Right lobe of liver (tissue), 6 donors: ENCODE data around the gene SSB. TPM values are rescaled to one million over a fixed set of nuclear protein-coding genes. Genes with fewer than 3 reads are reported as not detected.
"Not testable (repeated sequence)": the region's sequence is repeated elsewhere in the genome, so short reads cannot be mapped to it uniquely, and the experiment has no call there.

Source experiments
- ATAC-seq, 4 donors: fragments of 200-7000 bp; cut with Tn5 transposase; one replicate each; pipeline ENCODE4 v1.9.1; 2020; ENCODE audit warnings: mild to moderate bottlenecking in 4 of 4, moderate library complexity in 4 of 4
- DNase-seq, 3 donors: peaks; one replicate each; pipeline ENCODE4 v3.0.0-alpha.2; 2020
- H3K27ac ChIP-seq, 3 donors: fragments of 200-600 bp; one replicate each; pipeline ENCODE4 v1.8.0; 2022
- H3K27me3 ChIP-seq, 2 donors: fragments of 200-600 bp; one replicate each; pipeline ENCODE4 v1.8.0; 2022
- H3K36me3 ChIP-seq, 4 donors: fragments of 200-600 bp; sonication (generic) in 1 of 4; one replicate each; pipeline versions ENCODE4 v1.5.1 to v1.8.0; 2017 to 2022; ENCODE audit warnings: control low read depth in 1 of 4
- H3K4me1 ChIP-seq, 4 donors: fragments of 200-600 bp; sonication (generic) in 1 of 4; one replicate each; pipeline versions ENCODE4 v1.5.1 to v1.8.0; 2017 to 2022; ENCODE audit warnings: control low read depth in 1 of 4
- H3K4me3 ChIP-seq, 3 donors: fragments of 200-600 bp; one replicate each; pipeline ENCODE4 v1.8.0; 2022
- H3K9me3 ChIP-seq, 4 donors: fragments of 200-600 bp; sonication (generic) in 1 of 4; one replicate each; pipeline versions ENCODE4 v1.5.1 to v1.8.0; 2017 to 2022; ENCODE audit warnings: control low read depth in 1 of 4
- POLR2A ChIP-seq: fragments of 450-650 bp; IDR thresholded peaks from one replicate; pipeline ENCODE4 v1.6.1; 2017; ENCODE audit warnings: antibody characterized with exemption, mild to moderate bottlenecking
- WGBS: methylation state at CpG from one replicate; pipeline ENCODE4 v1.1.6; 2018; ENCODE audit warnings: low coverage, low lambda C conversion rate; ENCODE audit not compliant: insufficient coverage; ENCODE audit errors: missing lambda C conversion rate; 5-methylcytosine and 5-hydroxymethylcytosine counted together
- intact Hi-C, 2 donors: fragments of 100-400 bp; cut with DNase I; formaldehyde crosslinking; loops; one replicate each; pipeline versions ENCODE4 v1.11.2 to v1.14.1; 2022
- total RNA-seq, 6 experiments: library from RNA; depleted of rRNA in 2 of 6; stranded (reverse); fragments of >200 nt in 2 of 6; fragmentation: NEBNext Ultra II Directional in 3 of 6; extraction: Animal tissue kit (Norgen Biotek cat#: 25700) in 3 of 6; gene quantifications; one replicate each; pipeline versions ENCODE4 v1.1.0 to v1.2.4, GENCODE V29; 2016 to 2023
- TF ChIP-seq, protein P1 (sequence below), 4 donors: fragments of 200-600 bp in 3 of 4; fragments of 450-650 bp in 1 of 4; IDR thresholded peaks; one replicate each; pipeline versions ENCODE4 v1.5.1 to v1.8.0; 2016 to 2022; ENCODE audit warnings: antibody characterized with exemption in 4 of 4, mild to moderate bottlenecking in 2 of 4
- donor health status: DM: no; HTN: yes; CAD: no.
- donor health status: DM: no; HTN: no; CAD: no.
- donor health status: DM: no; HTN: no; CAD: no.
- donor health status: DM: no; HTN: yes; CAD: no.
- donor health status: DM: no; HTN: yes; CAD: no.

The SSB gene
- total RNA-seq, 6 experiments from 2014 or later, result 16.5 to 41.3 (median 33.2) TPM

DNA sequence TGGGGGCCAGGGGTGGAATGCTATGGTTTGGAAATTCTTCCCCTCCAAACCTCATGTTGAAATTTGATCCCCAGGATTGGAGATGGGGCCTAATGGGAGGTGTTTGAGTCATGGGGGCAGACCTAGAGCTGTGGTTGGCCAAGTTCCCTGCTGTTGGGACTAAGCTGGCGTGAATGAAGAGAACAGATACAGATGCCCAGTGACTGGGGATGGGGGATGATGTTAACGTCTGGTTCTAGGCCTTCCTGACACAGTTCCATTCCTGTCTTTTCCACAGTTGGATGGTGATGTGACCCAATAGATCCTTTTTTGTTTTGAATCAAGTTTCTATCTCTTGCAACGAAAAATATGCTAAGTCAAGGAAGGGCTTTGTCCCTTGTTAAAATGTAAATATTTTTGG, 41.3 kb upstream of the SSB start:
- no peak for ATAC-seq
- 83% methylated on average over 3 of the region's 3 CpGs for WGBS
- peaks cover 0 to 11% (median 3%) of the 10 kb centered on the region in 4 donors for H3K4me1 ChIP-seq
- TF ChIP-seq POLR2A, result no peak
- TF ChIP-seq, protein P1, sequence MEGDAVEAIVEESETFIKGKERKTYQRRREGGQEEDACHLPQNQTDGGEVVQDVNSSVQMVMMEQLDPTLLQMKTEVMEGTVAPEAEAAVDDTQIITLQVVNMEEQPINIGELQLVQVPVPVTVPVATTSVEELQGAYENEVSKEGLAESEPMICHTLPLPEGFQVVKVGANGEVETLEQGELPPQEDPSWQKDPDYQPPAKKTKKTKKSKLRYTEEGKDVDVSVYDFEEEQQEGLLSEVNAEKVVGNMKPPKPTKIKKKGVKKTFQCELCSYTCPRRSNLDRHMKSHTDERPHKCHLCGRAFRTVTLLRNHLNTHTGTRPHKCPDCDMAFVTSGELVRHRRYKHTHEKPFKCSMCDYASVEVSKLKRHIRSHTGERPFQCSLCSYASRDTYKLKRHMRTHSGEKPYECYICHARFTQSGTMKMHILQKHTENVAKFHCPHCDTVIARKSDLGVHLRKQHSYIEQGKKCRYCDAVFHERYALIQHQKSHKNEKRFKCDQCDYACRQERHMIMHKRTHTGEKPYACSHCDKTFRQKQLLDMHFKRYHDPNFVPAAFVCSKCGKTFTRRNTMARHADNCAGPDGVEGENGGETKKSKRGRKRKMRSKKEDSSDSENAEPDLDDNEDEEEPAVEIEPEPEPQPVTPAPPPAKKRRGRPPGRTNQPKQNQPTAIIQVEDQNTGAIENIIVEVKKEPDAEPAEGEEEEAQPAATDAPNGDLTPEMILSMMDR (IDR thresholded peaks at IDR 0.05), result no peak
- H3K27me3 ChIP-seq, result no peaks in the 10 kb centered on the region
- no peak overlapping the region for H3K4me3 ChIP-seq
- H3K9me3 ChIP-seq, result no peaks in the 10 kb centered on the region
- DNase-seq, result no peak
- H3K36me3 ChIP-seq, result no peaks in the 10 kb centered on the region
- intact Hi-C loops, result no loop called here
- no peak overlapping the region for H3K27ac ChIP-seq

DNA sequence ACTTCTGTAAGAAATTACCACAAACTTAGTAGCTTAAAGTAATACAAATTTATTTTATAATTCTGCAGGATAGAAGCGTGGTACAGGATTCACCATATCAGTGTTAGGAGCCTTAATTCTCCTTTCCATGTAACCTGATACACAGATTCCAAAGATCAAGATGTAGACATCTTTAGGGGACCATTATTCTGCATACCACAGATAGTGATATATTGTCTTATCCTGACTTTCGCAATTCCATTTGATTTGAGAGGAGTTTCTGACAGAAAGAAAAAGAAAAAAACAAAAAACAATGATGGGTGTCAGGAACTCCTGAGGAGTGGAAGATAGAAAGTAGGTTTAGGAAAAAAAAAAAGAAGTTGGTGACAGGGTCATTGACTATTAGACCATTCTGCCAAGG, 40.9 kb upstream of the SSB start:
- Histone ChIP-seq H3K4me3 (no peak overlapping the region), H3K4me1 (peaks cover 0 to 13% (median 3%) of the 10 kb centered on the region in 4 donors), H3K9me3 (no peaks in the 10 kb centered on the region), H3K27me3 (no peaks in the 10 kb centered on the region), H3K36me3 (no peaks in the 10 kb centered on the region), H3K27ac (no peak overlapping the region)
- TF ChIP-seq, protein P1 (IDR thresholded peaks at IDR 0.05), result no peak
- no peak for TF ChIP-seq POLR2A
- ATAC-seq (no peak), DNase-seq (no peak)
- intact Hi-C loops, result no loop called here
- 100% methylated on average over 2 of the region's 2 CpGs for WGBS

DNA sequence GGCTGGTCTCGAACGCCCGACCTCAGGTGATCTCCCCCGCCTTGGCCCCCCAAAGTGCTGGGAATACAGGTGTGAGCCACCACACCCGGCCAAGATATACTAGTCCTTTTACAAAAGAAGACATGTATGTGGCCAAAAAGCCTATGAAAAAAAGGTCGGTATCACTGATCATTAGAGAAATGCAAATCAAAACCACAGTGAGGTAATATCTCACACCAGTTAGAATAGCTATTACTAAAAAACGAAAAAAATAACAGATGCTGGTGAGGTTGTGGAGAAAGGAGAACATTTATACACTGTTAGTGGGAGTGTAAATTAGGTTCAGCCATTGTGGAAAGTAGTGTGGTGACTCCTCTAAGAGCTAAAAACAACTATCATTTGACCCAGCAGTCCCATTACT, 38.7 kb upstream of the SSB start:
- Histone ChIP-seq H3K36me3 (no peaks in the 10 kb centered on the region), H3K4me3 (no peak overlapping the region), H3K27ac (no peak overlapping the region), H3K9me3 (no peaks in the 10 kb centered on the region), H3K4me1 (peaks cover 0 to 13% (median 3%) of the 10 kb centered on the region in 4 donors), H3K27me3 (no peaks in the 10 kb centered on the region)
- TF ChIP-seq, protein P1 (IDR thresholded peaks at IDR 0.05), result no peak
- no peak for TF ChIP-seq POLR2A
- DNase-seq (no peak), ATAC-seq (no peak)
- intact Hi-C loops, result no loop called here
- 67% methylated on average over 7 of the region's 7 CpGs for WGBS

DNA sequence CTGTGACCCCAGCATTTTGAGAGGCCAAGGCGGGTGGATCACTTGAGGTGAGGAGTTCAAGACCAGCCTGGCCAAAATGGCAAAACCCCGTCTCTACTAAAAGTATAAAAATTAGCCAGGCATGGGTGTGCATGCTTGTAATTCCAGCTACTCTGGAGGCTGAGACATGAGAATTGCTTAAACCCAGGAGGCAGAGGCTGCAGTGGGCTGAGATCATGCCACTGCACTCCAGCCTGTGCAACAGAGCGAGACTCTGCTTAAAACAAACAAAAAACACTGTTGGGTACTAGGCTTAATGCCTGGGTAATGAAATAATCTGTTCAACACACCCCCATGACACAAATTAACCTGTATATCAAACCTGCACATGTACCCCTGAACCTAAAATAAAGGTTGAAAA, 37.9 kb upstream of the SSB start:
- ATAC-seq, intact Hi-C loops, H3K4me3 ChIP-seq, H3K36me3 ChIP-seq, H3K27me3 ChIP-seq, H3K9me3 ChIP-seq, DNase-seq, H3K27ac ChIP-seq: not testable (repeated sequence)
- WGBS, result 90% methylated on average over 3 of the region's 3 CpGs
- H3K4me1 ChIP-seq, result peaks cover 0 to 13% (median 3%) of the 10 kb centered on the region in 4 donors

DNA sequence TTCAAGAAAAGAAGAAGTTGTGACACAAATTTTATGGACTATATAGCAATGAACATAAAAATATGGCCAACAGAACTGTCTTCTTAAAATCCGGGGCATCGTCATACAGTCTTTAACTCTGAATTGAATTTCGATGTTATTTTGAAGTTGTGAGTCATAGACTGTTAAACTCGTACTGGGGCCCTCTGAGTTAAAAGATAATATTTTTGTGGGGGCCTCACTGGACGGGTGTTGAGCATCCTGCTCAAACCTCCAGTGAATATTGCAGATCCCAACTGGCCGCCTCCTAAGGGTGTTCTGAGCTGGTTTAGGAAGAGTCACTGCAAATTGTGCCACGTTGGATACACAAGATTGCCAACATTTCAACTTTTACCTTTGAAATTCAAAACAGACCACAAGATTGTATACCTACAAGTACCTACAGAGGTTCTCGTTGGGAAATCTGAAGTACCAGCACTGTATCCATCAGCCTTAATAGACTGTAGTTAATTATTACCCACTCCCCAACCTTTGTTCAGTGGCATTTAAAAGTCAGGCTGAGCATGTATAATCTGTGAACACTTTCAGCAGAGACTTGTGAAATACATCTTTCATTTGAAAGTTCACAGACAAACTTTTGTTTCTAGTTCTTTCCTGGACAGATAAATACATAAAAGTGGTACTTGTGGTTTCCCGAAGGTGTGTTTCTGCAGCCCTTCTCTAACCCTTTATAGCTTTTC, 37.3 kb upstream of the SSB start:
- no peak for DNase-seq
- Histone ChIP-seq H3K27me3 (no peaks in the 10 kb centered on the region), H3K9me3 (no peaks in the 10 kb centered on the region), H3K36me3 (no peaks in the 10 kb centered on the region), H3K4me1 (peaks cover 0 to 13% (median 3%) of the 10 kb centered on the region in 4 donors), H3K27ac (peak overlapping the region; percentile 43 to 78 (median 65)), H3K4me3 (peak overlapping the region in 1 of 3 donors; percentile 17)
- TF ChIP-seq POLR2A, result no peak
- TF ChIP-seq, protein P1 (IDR thresholded peaks at IDR 0.05), result no peak
- WGBS, result 56% methylated on average over 9 of the region's 9 CpGs
- peak; percentile 97 to 99 (median 98) for ATAC-seq
- intact Hi-C loops, result no loop called here
